Measurements from ENCODE around the gene VWA1.
"Not testable (repeated sequence)": the region's sequence is repeated elsewhere in the genome, so short reads cannot be mapped to it uniquely, and the experiment has no call there.

- not testable (repeated sequence) for TF ChIP-seq CTCF, EP300, POLR2A (IDR thresholded peaks at IDR 0.05)
These were observed 21.3 kb downstream of the VWA1 start for GRCh38 chr1:1456683-1457255.

All from tibial nerve (tissue), 4 donors.